Measurements from ENCODE around the gene CDKN3. TPM values are rescaled to one million over a fixed set of nuclear protein-coding genes. Genes with fewer than 3 reads are reported as not detected.

CDKN3 gene
- total and polyA plus RNA-seq, 8 donors, result 1.8 to 20.8 (median 6.2) TPM; not detected in 2

GRCh38 chr14:54353694-54354093 lies 43.1 kb upstream of the CDKN3 start:
- Histone ChIP-seq H3K4me3 (no peak overlapping the region), H3K36me3 (no peaks in the 10 kb centered on the region), H3K27me3 (no peaks in the 10 kb centered on the region), H3K9me3 (no peaks in the 10 kb centered on the region), H3K27ac (peak overlapping the region in 1 of 5 donors; percentile 27), H3K4me1 (peaks cover 0 to 33% (median 2%) of the 10 kb centered on the region in 4 donors)
- intact Hi-C loops (cut with DNase I; ENCODE audit: low total_unique reads), result no loop called here
- 57 to 86% (median 83%) methylated on average over 2 of the region's 2 CpGs for WGBS, 5 donors
- DNase-seq, result no peak
- TF ChIP-seq CTCF (IDR thresholded peaks at IDR 0.05), result no peak
- no peak for TF ChIP-seq EP300 (IDR thresholded peaks at IDR 0.05)
- no peak for TF ChIP-seq POLR2A (IDR thresholded peaks at IDR 0.05)
- no peak for TF ChIP-seq POLR2AphosphoS5 (IDR thresholded peaks at IDR 0.05)

GRCh38 chr14:54354096-54354495 lies 42.7 kb upstream of the CDKN3 start:
- DNase-seq, result peak in 1 of 2 donors; percentile 63
- H3K36me3 ChIP-seq, result no peaks in the 10 kb centered on the region
- no peaks in the 10 kb centered on the region for H3K9me3 ChIP-seq
- no peaks in the 10 kb centered on the region for H3K27me3 ChIP-seq
- H3K27ac ChIP-seq, result peak overlapping the region in 2 of 5 donors; percentile 23 to 59
- TF ChIP-seq POLR2AphosphoS5 (IDR thresholded peaks at IDR 0.05) (no peak), POLR2A (IDR thresholded peaks at IDR 0.05) (no peak), EP300 (IDR thresholded peaks at IDR 0.05) (no peak), CTCF (IDR thresholded peaks at IDR 0.05) (no peak)
- H3K4me1 ChIP-seq, result peaks cover 0 to 33% (median 2%) of the 10 kb centered on the region in 4 donors
- no peak overlapping the region for H3K4me3 ChIP-seq
- intact Hi-C loops (cut with DNase I; ENCODE audit: low total_unique reads), result no loop called here

- H3K27ac ChIP-seq, result no peak overlapping the region
- no peaks in the 10 kb centered on the region for H3K36me3 ChIP-seq
- intact Hi-C loops (cut with DNase I; ENCODE audit: low total_unique reads), result no loop called here
- peaks cover 0 to 24% (median 2%) of the 10 kb centered on the region in 4 donors for H3K4me1 ChIP-seq
- TF ChIP-seq POLR2AphosphoS5 (IDR thresholded peaks at IDR 0.05), result no peak
- TF ChIP-seq EP300 (IDR thresholded peaks at IDR 0.05), result no peak
- no peak for TF ChIP-seq POLR2A (IDR thresholded peaks at IDR 0.05)
- no peak for TF ChIP-seq CTCF (IDR thresholded peaks at IDR 0.05)
- no peak for DNase-seq
- H3K4me3 ChIP-seq, result no peak overlapping the region
- no peaks in the 10 kb centered on the region for H3K9me3 ChIP-seq
- H3K27me3 ChIP-seq, result no peaks in the 10 kb centered on the region
These were observed 41.7 kb upstream of the CDKN3 start for GRCh38 chr14:54354968-54355641.

GRCh38 chr14:54355698-54356097 lies 41.1 kb upstream of the CDKN3 start:
- WGBS, 5 donors, result 43 to 88% (median 53%) methylated on average over 2 of the region's 2 CpGs
- no peak for TF ChIP-seq POLR2A (IDR thresholded peaks at IDR 0.05)
- TF ChIP-seq CTCF (IDR thresholded peaks at IDR 0.05), result no peak
- no peak for TF ChIP-seq POLR2AphosphoS5 (IDR thresholded peaks at IDR 0.05)
- no peak for TF ChIP-seq EP300 (IDR thresholded peaks at IDR 0.05)

More at GRCh38 chr14:54355698-54356097, 41.1 kb upstream of the CDKN3 start:
- intact Hi-C loops (cut with DNase I; ENCODE audit: low total_unique reads), result no loop called here
- Histone ChIP-seq H3K27me3 (no peaks in the 10 kb centered on the region), H3K9me3 (no peaks in the 10 kb centered on the region), H3K4me1 (peaks cover 0 to 21% (median 2%) of the 10 kb centered on the region in 4 donors), H3K4me3 (no peak overlapping the region), H3K27ac (no peak overlapping the region), H3K36me3 (no peaks in the 10 kb centered on the region)
- DNase-seq, result no peak

Measured in stomach (tissue), 9 donors.